HFFc6 (cell line): ENCODE measurements around the gene STRBP. TPM values are rescaled to one million over a fixed set of nuclear protein-coding genes. Genes with fewer than 3 reads are reported as not detected.

Source experiments
- DNase-seq: peaks from one replicate; pipeline ENCODE4 v3.0.0-alpha.2; 2018
- H3K27ac Mint-ChIP-seq: 2 replicates; pipeline ENCODE4 v1.8.0; 2020; ENCODE audit warnings: mild to moderate bottlenecking, mixed read lengths
- H3K27me3 Mint-ChIP-seq: 2 replicates; pipeline ENCODE4 v1.8.0; 2021; ENCODE audit warnings: mild to moderate bottlenecking, moderate library complexity, mixed read lengths; ENCODE audit not compliant: insufficient read depth
- H3K36me3 Mint-ChIP-seq: 2 replicates; pipeline ENCODE4 v1.8.0; 2021; ENCODE audit warnings: low read depth, mixed read lengths
- H3K4me1 Mint-ChIP-seq: 2 replicates; pipeline ENCODE4 v1.8.0; 2020; ENCODE audit warnings: low read depth, mixed read lengths
- H3K4me3 Mint-ChIP-seq: 2 replicates; pipeline ENCODE4 v1.8.0; 2020; ENCODE audit warnings: mild to moderate bottlenecking, moderate library complexity, mixed read lengths
- H3K9me3 Mint-ChIP-seq: 2 replicates; pipeline ENCODE4 v1.8.0; 2020; ENCODE audit warnings: mild to moderate bottlenecking, mixed read lengths
- CTCF ChIP-seq: fragments of 200-600 bp; sonication (generic); IDR thresholded peaks from 2 replicates; pipeline ENCODE4 v1.5.0; 2021; ENCODE audit warnings: antibody characterized with exemption, mild to moderate bottlenecking
- total RNA-seq, 6 experiments: library from RNA; stranded (reverse); fragmentation: NEBNext Ultra II Directional; extraction: Animal tissue kit (Norgen Biotek cat#: 25700); gene quantifications; 2 replicates in 1 of 6; 3 replicates in 5 of 6; pipeline ENCODE4 v1.2.3, GENCODE V29; 2021

Gene STRBP
- total RNA-seq, 6 experiments from 2014 or later, result 1.4 to 2.5 (median 1.9) TPM

DNA sequence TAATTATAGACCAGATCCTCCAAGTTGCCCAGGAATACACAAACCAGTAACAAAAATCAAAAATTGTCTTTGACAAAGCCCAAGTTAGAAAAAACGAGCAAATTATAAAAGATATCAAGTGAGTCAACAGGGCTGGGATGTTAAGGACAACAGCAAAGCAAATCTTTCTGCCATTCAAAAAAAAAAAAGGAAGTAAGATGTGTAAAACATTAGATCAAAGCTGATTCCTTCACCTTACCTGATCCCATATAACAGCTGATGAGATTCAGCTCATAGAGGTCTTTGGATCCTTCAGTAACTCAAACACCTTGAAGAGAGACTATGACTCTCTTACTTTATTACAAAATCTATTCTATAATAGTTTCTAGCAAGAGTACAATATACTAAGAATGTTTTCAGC lies 100.9 kb downstream of the STRBP start:
- H3K27ac Mint-ChIP-seq, result no peak overlapping the region
- H3K36me3 Mint-ChIP-seq, result no peaks in the 10 kb centered on the region
- no peaks in the 10 kb centered on the region for H3K4me1 Mint-ChIP-seq

DNA sequence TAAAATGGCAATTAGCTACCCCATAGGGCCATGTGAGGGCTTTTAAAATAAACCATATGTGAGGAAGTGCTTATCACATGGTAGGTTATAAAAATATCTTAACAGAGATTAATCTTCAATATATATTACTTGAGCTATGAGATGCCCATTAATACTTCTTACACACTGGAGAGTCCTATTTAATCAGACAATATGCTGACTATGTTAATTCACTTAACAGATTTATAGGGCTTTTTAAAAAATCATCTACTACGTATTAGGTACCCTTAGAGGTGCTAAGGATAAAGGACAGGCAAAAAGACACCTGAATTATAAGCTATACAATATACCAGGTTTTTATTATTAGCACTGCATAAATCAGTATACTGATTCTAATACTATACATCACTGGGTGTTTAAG lies 102.6 kb downstream of the STRBP start:
- TF ChIP-seq CTCF, result no peak
- Mint-ChIP-seq H3K36me3 (no peaks in the 10 kb centered on the region), H3K27ac (no peak overlapping the region), H3K27me3 (peaks cover 5% of the 10 kb centered on the region), H3K9me3 (no peaks in the 10 kb centered on the region), H3K4me3 (no peak overlapping the region), H3K4me1 (no peaks in the 10 kb centered on the region)
- no peak for DNase-seq

More for the DNA sequence above, 100.9 kb downstream of the STRBP start:
- DNase-seq, result no peak
- peaks cover 5% of the 10 kb centered on the region for H3K27me3 Mint-ChIP-seq
- no peak overlapping the region for H3K4me3 Mint-ChIP-seq
- no peaks in the 10 kb centered on the region for H3K9me3 Mint-ChIP-seq
- no peak for TF ChIP-seq CTCF

GRCh38 chr9:123164285-123164684 lies 104.1 kb downstream of the STRBP start:
- no peak overlapping the region for H3K27ac Mint-ChIP-seq
- no peaks in the 10 kb centered on the region for H3K4me1 Mint-ChIP-seq
- H3K36me3 Mint-ChIP-seq, result no peaks in the 10 kb centered on the region
- H3K4me3 Mint-ChIP-seq, result no peak overlapping the region
- no peak for TF ChIP-seq CTCF
- peaks cover 4% of the 10 kb centered on the region for H3K27me3 Mint-ChIP-seq
- no peak for DNase-seq
- no peaks in the 10 kb centered on the region for H3K9me3 Mint-ChIP-seq

GRCh38 chr9:123162791-123163345 lies 105.5 kb downstream of the STRBP start:
- H3K9me3 Mint-ChIP-seq, result no peaks in the 10 kb centered on the region
- H3K27ac Mint-ChIP-seq, result no peak overlapping the region
- no peak for TF ChIP-seq CTCF
- no peaks in the 10 kb centered on the region for H3K4me1 Mint-ChIP-seq
- no peaks in the 10 kb centered on the region for H3K36me3 Mint-ChIP-seq
- peaks cover 2% of the 10 kb centered on the region; the same call in 1 of the 2 replicates for H3K27me3 Mint-ChIP-seq
- no peak for DNase-seq
- H3K4me3 Mint-ChIP-seq, result no peak overlapping the region

- H3K27me3 Mint-ChIP-seq, result peaks cover 2% of the 10 kb centered on the region; the same call in 1 of the 2 replicates
- H3K9me3 Mint-ChIP-seq, result no peaks in the 10 kb centered on the region
- no peak for DNase-seq
- H3K36me3 Mint-ChIP-seq, result no peaks in the 10 kb centered on the region
- H3K4me1 Mint-ChIP-seq, result no peaks in the 10 kb centered on the region
- no peak overlapping the region for H3K4me3 Mint-ChIP-seq
- TF ChIP-seq CTCF, result no peak
- no peak overlapping the region for H3K27ac Mint-ChIP-seq
These were observed 106.0 kb downstream of the STRBP start for GRCh38 chr9:123162360-123162759.

- Mint-ChIP-seq H3K9me3 (no peaks in the 10 kb centered on the region), H3K27me3 (no peaks in the 10 kb centered on the region), H3K4me3 (no peak overlapping the region), H3K4me1 (no peaks in the 10 kb centered on the region), H3K27ac (no peak overlapping the region), H3K36me3 (no peaks in the 10 kb centered on the region)
- DNase-seq, result no peak
- TF ChIP-seq CTCF, result no peak
These were observed 111.2 kb downstream of the STRBP start for GRCh38 chr9:123157221-123157620.
